22Rv1 (cell line): Measurements from ENCODE around the gene C4orf50.

Experiments used
- H3K27ac ChIP-seq: fragments of 450-650 bp; 2 replicates; pipeline ENCODE4 v1.5.1; 2017
- ZFX ChIP-seq: fragments of 450-650 bp; IDR thresholded peaks from 2 replicates; pipeline ENCODE4 v1.6.1; 2017; ENCODE audit warnings: antibody characterized with exemption, borderline replicate concordance
- TF ChIP-seq, protein P1 (sequence below): fragments of 450-650 bp; IDR thresholded peaks from 2 replicates; pipeline ENCODE4 v1.5.1; 2017; ENCODE audit warnings: mild to moderate bottlenecking

The C4orf50 gene

DNA sequence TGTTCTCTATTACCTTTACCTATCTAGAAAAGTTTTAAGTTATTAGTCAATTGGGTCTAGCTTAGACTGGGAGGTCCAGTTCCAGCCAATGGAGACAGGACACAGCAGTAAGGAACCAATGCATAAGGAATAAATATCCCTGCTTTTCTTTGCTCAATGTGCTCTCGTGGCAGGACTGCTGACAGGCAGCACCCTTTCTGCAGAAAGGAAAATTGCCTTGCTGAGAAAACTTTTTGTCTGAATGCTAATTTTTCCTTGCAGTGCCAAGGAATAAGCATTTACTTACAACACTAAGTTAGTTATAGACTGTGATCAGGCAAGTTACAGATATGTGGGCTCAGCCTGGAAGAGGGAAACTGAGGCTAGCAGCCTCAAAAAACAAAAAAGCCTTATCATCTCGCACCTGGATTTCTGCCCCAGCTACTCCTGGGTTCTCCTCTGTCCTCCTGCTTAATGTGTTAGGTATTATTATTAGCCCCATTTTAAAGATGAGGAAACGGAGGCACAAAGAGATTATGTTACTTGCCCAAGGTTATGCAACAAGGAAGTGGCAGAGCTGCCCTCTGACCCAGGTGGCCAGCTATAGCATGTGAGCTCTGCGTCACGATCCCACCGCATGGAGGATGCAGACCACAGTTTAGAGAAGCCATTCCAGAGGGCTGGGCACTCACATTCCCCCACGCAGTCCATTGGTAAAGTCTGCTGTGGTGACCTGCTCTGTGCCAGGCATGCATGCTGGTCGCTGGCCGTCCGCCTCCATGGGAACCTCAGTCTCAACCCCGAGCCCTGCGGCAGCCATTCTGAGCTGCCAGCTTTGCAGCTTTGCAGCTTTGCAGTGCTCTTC, 40.5 kb upstream of the C4orf50 start:
- TF ChIP-seq ZFX = no peak
- TF ChIP-seq, protein P1, sequence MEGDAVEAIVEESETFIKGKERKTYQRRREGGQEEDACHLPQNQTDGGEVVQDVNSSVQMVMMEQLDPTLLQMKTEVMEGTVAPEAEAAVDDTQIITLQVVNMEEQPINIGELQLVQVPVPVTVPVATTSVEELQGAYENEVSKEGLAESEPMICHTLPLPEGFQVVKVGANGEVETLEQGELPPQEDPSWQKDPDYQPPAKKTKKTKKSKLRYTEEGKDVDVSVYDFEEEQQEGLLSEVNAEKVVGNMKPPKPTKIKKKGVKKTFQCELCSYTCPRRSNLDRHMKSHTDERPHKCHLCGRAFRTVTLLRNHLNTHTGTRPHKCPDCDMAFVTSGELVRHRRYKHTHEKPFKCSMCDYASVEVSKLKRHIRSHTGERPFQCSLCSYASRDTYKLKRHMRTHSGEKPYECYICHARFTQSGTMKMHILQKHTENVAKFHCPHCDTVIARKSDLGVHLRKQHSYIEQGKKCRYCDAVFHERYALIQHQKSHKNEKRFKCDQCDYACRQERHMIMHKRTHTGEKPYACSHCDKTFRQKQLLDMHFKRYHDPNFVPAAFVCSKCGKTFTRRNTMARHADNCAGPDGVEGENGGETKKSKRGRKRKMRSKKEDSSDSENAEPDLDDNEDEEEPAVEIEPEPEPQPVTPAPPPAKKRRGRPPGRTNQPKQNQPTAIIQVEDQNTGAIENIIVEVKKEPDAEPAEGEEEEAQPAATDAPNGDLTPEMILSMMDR = no peak
- no peak overlapping the region for H3K27ac ChIP-seq

DNA sequence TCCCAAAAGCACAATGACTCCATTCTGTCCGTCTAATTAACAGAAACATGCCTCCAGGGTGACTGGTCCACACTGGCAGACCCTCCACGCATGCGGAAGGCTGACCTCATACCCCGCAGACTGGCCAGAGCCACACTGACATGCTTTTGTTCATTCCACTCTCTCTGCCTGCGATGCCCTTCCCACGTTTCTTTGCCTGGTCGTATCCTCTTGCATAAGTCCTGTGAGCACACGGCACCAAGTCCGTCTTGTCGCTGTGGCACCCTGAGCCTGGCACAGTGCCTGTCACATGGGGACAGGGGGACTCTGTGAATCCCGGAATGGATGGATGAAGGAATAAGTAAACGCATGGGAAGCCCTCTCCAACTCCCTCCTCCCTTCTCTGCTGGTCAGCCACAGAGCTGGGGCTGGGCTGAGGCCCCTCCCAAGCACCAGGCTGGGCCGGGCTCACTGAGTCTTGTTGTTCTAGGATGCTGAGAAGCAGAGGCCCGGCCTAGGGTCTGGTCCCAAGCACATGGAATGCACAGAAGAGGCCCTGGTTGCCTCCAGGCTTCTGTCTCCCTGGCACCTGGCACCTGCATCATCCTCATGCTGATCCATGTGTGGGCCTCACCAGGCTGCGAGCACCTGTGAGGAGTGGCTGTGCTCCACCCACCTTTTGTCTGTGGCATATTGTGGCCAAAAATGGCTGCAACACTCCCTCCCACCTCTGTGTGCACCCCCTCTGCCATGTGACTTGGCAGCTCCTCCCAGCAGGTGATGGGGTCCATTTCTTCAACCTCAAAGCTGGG, 38.9 kb upstream of the C4orf50 start:
- no peak for TF ChIP-seq ZFX
- TF ChIP-seq, protein P1 = no peak
- no peak overlapping the region for H3K27ac ChIP-seq

DNA sequence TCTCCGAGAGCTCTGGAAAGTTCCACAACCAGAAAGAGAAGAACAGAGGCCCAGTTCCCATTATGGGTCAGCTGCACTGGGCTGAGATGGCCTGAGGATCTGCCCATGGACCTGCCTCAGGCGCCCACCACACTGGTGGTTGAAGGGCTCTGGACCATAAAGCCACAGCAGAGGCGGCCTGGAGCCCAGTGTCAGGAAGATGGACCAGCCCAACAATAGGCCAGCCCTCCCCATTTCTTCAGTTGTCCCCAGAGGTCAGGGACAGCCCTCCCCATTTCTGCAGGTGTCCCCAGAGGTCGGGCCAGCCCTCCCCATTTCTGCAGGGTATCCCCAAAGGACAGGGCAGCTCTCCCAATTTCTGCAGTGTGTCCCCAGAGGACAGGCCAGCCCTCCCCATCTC, 37.2 kb upstream of the C4orf50 start:
- no peak overlapping the region for H3K27ac ChIP-seq
- TF ChIP-seq ZFX = no peak
- TF ChIP-seq, protein P1 = no peak

DNA sequence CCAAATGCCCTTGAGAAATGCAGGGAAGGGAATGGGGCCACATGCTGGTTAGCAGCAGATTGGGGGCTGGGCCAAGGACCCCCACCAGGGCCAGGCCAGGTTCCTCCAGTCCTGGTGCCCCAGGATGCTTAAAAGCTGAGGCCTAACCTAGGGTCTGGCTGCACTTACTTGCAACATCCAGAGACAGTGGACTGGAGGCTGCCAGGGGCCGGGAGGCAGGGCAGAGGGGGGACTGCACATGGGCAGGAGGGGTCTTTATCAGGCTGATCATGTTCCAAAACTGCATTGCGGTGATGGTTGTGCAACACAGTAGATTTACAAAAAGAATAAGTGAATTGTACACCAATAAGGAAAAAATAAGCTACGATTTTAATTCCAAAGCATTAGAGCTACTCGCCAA, 36.8 kb upstream of the C4orf50 start:
- H3K27ac ChIP-seq = no peak overlapping the region
- TF ChIP-seq ZFX = no peak
- TF ChIP-seq, protein P1 = no peak

DNA sequence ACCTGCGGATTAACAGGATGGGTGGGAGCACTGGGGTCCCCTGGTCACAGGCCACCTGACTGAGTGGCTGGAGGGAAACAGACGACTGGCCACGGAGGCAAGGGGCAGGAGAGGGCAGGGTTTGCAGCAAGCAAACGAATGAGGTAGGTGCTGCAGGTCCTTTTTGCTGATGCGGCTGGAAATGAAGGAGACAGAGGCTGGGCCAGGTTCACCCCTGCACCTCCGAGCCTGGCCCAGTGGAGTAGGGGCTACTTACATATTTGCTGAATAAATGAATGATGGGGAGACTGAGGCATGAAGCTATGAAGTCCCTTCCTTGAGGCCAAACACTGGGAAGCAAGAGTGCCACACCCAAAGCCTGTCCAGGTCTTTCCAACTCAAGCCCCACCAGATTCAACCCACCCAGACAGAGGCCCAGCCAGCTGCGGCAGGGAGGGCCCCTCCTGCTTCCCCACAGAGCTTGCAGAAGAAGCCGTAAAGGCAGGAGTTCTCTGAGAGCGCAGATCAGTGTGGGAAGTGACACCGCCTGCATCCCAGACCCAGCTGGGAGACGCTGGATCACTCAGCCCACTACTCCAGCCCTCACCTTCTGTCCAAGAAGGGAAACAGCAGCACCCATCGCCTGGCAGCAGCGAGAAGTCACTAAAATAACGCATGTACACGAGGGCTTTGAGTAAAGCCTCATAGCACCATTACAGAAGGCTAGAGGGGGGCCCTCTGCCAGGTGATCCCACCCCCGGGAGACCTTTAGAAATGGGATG, 36.1 kb upstream of the C4orf50 start:
- TF ChIP-seq, protein P1 = no peak
- TF ChIP-seq ZFX = no peak
- no peak overlapping the region for H3K27ac ChIP-seq

DNA sequence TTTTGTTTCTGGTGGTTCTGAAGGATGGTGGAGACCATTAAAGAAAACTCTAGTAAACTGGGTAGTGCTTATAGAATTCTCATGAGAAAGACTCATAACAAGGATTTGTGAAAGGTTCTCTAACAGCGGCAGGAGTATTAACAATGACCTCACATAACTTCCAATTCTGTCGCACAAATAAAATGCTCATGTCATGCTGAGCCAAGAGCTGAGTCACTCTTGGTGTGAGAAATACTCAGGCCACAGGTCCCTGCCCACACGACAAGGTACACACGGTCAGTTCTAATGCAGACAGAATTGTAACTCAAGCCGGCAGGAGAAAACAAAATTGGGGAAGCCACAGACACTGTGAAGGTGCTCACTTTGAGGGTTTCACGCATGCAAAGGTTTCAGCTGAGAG, 34.4 kb upstream of the C4orf50 start:
- no peak overlapping the region for H3K27ac ChIP-seq
- TF ChIP-seq, protein P1 = no peak
- TF ChIP-seq ZFX = no peak
